NB4 (cell line): Measurements from ENCODE around the gene ZNF275.

Experiments used
- DNase-seq: peaks from one replicate; pipeline ENCODE4 v3.0.0; 2010; ENCODE audit warnings: low read depth
- H3K4me3 ChIP-seq: one replicate; pipeline ENCODE4 v1.5.1; 2011; ENCODE audit warnings: mild to moderate bottlenecking, low read depth, low read length, moderate library complexity
- CTCF ChIP-seq: IDR thresholded peaks from one replicate; pipeline ENCODE4 v1.5.1; 2012; ENCODE audit warnings: low read depth, low read length
- MAX ChIP-seq: IDR thresholded peaks from 2 replicates; pipeline ENCODE4 v1.6.1; 2011; ENCODE audit warnings: low read depth, low read length
- MYC ChIP-seq: IDR thresholded peaks from 2 replicates; pipeline ENCODE4 v1.6.1; 2011; ENCODE audit warnings: low read depth, low read length
- POLR2A ChIP-seq: IDR thresholded peaks from 2 replicates; pipeline ENCODE4 v1.6.1; 2011; ENCODE audit warnings: mild to moderate bottlenecking; ENCODE audit not compliant: insufficient read length; ENCODE audit errors: extremely low read depth

The ZNF275 gene

GRCh38 chrX:153375571-153375970, 41.6 kb downstream of the ZNF275 start:
- no peak for DNase-seq
- TF ChIP-seq CTCF (no peak), POLR2A (no peak), MAX (no peak), MYC (no peak)
- H3K4me3 ChIP-seq = no peak overlapping the region

- TF ChIP-seq MAX (no peak), MYC (no peak)
- H3K4me3 ChIP-seq = no peak overlapping the region
- DNase-seq = no peak
Measured at GRCh38 chrX:153377727-153378126, 43.8 kb downstream of the ZNF275 start.

- no peak for TF ChIP-seq CTCF
- no peak for TF ChIP-seq MYC
- no peak for TF ChIP-seq MAX
- TF ChIP-seq POLR2A = no peak
- DNase-seq = no peak
- H3K4me3 ChIP-seq = no peak overlapping the region
Measured at GRCh38 chrX:153378607-153379006, 44.7 kb downstream of the ZNF275 start.

GRCh38 chrX:153379508-153379907, 45.6 kb downstream of the ZNF275 start:
- no peak for DNase-seq
- H3K4me3 ChIP-seq = no peak overlapping the region
- TF ChIP-seq POLR2A = no peak
- TF ChIP-seq MAX = no peak
- no peak for TF ChIP-seq CTCF
- no peak for TF ChIP-seq MYC

- DNase-seq = no peak
- no peak for TF ChIP-seq POLR2A
- no peak overlapping the region for H3K4me3 ChIP-seq
Measured at GRCh38 chrX:153379971-153380581, 46.1 kb downstream of the ZNF275 start.

GRCh38 chrX:153380691-153381090, 46.7 kb downstream of the ZNF275 start:
- H3K4me3 ChIP-seq = no peak overlapping the region
- no peak for TF ChIP-seq CTCF
- TF ChIP-seq MYC = no peak
- no peak for TF ChIP-seq MAX
- TF ChIP-seq POLR2A = no peak
- DNase-seq = no peak

- no peak for TF ChIP-seq MYC
- no peak for TF ChIP-seq MAX
- TF ChIP-seq CTCF = no peak
- no peak for TF ChIP-seq POLR2A
- no peak overlapping the region for H3K4me3 ChIP-seq
- DNase-seq = peak; percentile 23
Measured at GRCh38 chrX:153381684-153382532, 48.0 kb downstream of the ZNF275 start.
